Neural crest cell (in vitro differentiated cells): ENCODE measurements around the gene APBB2. TPM values are rescaled to one million over a fixed set of nuclear protein-coding genes. Genes with fewer than 3 reads are reported as not detected.

ENCODE experiments used
- DNase-seq: peaks from one replicate; pipeline ENCODE4 v3.0.0; 2021; ENCODE audit warnings: low read depth, mixed read lengths, low spot score
- H3K27ac Mint-ChIP-seq: one replicate; pipeline ENCODE4 v1.8.0; 2021; ENCODE audit warnings: mild to moderate bottlenecking, mixed read lengths; ENCODE audit not compliant: unreplicated experiment
- H3K27me3 Mint-ChIP-seq: 2 replicates; pipeline ENCODE4 v1.8.0; 2021; ENCODE audit warnings: low read depth, mild to moderate bottlenecking, mixed read lengths
- H3K36me3 Mint-ChIP-seq: 2 replicates; pipeline ENCODE4 v1.8.0; 2021; ENCODE audit warnings: low read depth, mild to moderate bottlenecking, mixed read lengths
- H3K4me1 Mint-ChIP-seq: 2 replicates; pipeline ENCODE4 v1.8.0; 2021; ENCODE audit warnings: mixed read lengths
- H3K4me3 Mint-ChIP-seq: one replicate; pipeline ENCODE4 v1.8.0; 2021; ENCODE audit warnings: mild to moderate bottlenecking, mixed read lengths
- H3K9me3 Mint-ChIP-seq: 2 replicates; pipeline ENCODE4 v1.8.0; 2021; ENCODE audit warnings: mixed read lengths
- CTCF ChIP-seq: fragments of 200-600 bp; sonication (generic); conservative IDR thresholded peaks from 2 replicates; pipeline ENCODE4 v1.5.0; 2021; ENCODE audit warnings: antibody characterized with exemption, mild to moderate bottlenecking
- total RNA-seq: library from RNA; stranded (reverse); gene quantifications from 2 replicates; pipeline ENCODE4 v1.2.1, GENCODE V29; 2021

APBB2 gene
- total RNA-seq, 1 donor from 2014 or later = 68.5 TPM

DNA sequence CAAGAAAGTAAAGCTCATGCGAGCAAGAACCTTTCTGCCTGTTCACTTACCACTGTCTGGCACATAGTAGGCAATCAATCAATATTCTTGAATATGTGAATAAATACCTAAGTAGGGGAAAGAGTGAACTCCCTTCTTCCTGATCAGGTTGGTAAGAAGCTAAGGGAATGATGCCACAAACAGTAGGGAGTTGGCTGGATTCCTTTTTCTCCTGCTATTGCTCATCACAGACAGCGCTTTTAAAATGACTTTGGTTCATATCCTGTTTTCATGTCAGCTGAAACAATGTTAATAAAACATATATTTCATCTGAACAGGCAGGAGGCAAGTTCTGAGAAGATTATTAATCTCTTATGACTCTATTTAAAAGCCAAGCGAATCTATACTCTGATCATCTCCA is 365.4 kb downstream of the APBB2 start:
- H3K36me3 Mint-ChIP-seq = peaks cover 7% of the 10 kb centered on the region
- H3K27ac Mint-ChIP-seq = peak overlapping the region; percentile 83
- TF ChIP-seq CTCF = no peak
- H3K27me3 Mint-ChIP-seq = no peaks in the 10 kb centered on the region
- H3K9me3 Mint-ChIP-seq = no peaks in the 10 kb centered on the region
- DNase-seq = no peak
- H3K4me1 Mint-ChIP-seq = peaks cover 53% of the 10 kb centered on the region
- peak overlapping the region; percentile 34 for H3K4me3 Mint-ChIP-seq

DNA sequence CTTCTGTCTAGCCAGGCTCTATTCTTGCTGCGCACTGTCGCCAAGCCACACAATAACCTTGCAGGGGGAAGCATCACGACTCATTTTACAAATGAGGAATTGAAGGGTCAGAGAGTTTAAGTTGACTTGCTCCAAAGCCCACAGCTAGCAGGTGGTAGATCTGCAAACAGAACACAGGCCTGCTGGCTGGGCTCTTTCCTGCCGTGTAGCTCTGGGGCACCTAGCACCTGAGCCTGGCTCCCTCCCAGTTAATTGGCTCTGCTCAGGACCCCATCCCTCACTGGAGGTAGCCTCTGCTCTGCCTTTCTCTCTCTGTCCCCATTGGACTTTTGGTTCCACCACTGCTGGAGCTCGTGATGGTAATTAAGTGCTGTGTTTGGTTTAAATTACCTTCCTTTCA is 366.1 kb downstream of the APBB2 start:
- no peak overlapping the region for H3K4me3 Mint-ChIP-seq
- DNase-seq = no peak
- H3K27ac Mint-ChIP-seq = no peak overlapping the region
- H3K27me3 Mint-ChIP-seq = no peaks in the 10 kb centered on the region
- H3K36me3 Mint-ChIP-seq = peaks cover 5% of the 10 kb centered on the region
- H3K9me3 Mint-ChIP-seq = no peaks in the 10 kb centered on the region
- H3K4me1 Mint-ChIP-seq = peaks cover 50% of the 10 kb centered on the region
- TF ChIP-seq CTCF = no peak

- Mint-ChIP-seq H3K36me3 (no peaks in the 10 kb centered on the region), H3K4me1 (peaks cover 57% of the 10 kb centered on the region), H3K27ac (peak overlapping the region; percentile 78), H3K9me3 (no peaks in the 10 kb centered on the region), H3K27me3 (no peaks in the 10 kb centered on the region), H3K4me3 (peak overlapping the region; percentile 31)
- no peak for DNase-seq
- no peak for TF ChIP-seq CTCF
Observed at GRCh38 chr4:40846532-40846931, 367.8 kb downstream of the APBB2 start.

- H3K36me3 Mint-ChIP-seq = no peaks in the 10 kb centered on the region
- no peak for TF ChIP-seq CTCF
- peak overlapping the region; percentile 36 for H3K4me3 Mint-ChIP-seq
- H3K27me3 Mint-ChIP-seq = no peaks in the 10 kb centered on the region
- H3K4me1 Mint-ChIP-seq = peaks cover 56% of the 10 kb centered on the region
- DNase-seq = no peak
- peak overlapping the region; percentile 68 for H3K27ac Mint-ChIP-seq
- H3K9me3 Mint-ChIP-seq = no peaks in the 10 kb centered on the region
Observed at GRCh38 chr4:40845154-40845835, 369.0 kb downstream of the APBB2 start.

- TF ChIP-seq CTCF = no peak
- Mint-ChIP-seq H3K27ac (no peak overlapping the region), H3K4me1 (peaks cover 53% of the 10 kb centered on the region), H3K4me3 (no peak overlapping the region), H3K27me3 (no peaks in the 10 kb centered on the region), H3K36me3 (no peaks in the 10 kb centered on the region), H3K9me3 (no peaks in the 10 kb centered on the region)
- DNase-seq = no peak
Observed at GRCh38 chr4:40844261-40844660, 370.1 kb downstream of the APBB2 start.
